Esophagus muscularis mucosa (tissue), 3 donors: ENCODE data around the gene BMP8A.

Experiments used
- CTCF ChIP-seq, 3 experiments: fragments of 200-600 bp in 2 of 3; fragments of 450-650 bp in 1 of 3; sonication (generic) in 2 of 3; IDR thresholded peaks; one replicate each; pipeline ENCODE4 v1.5.1; 2017 to 2019; ENCODE audit warnings: antibody characterized with exemption in 3 of 3, mild to moderate bottlenecking in 2 of 3, moderate library complexity in 1 of 3
- EP300 ChIP-seq: sonication (generic); formaldehyde crosslinking; IDR thresholded peaks from one replicate; pipeline ENCODE4 v1.6.1; 2017; ENCODE audit warnings: antibody characterized with exemption

- no peak for TF ChIP-seq CTCF (IDR thresholded peaks at IDR 0.05)
- TF ChIP-seq EP300, result no peak
These were observed 22.3 kb upstream of the BMP8A start for GRCh38 chr1:39469150-39469549.
